MM.1S (cell line): ENCODE measurements around the gene C5AR2.

Experiments used
- CTCF ChIP-seq: fragments of 300-600 bp; sonication (generic); IDR thresholded peaks from 2 replicates; pipeline ENCODE4 v1.5.1; 2016; ENCODE audit warnings: antibody characterized with exemption, low read length, mixed read lengths
- EZH2 ChIP-seq: fragments of 300-600 bp; sonication (generic); optimal IDR thresholded peaks from 2 replicates; pipeline ENCODE3; 2017; ENCODE audit warnings: low read depth, mild to moderate bottlenecking, antibody characterized with exemption, low read length, mixed read lengths
- EZH2phosphoT487 ChIP-seq: fragments of 300-600 bp; sonication (generic); IDR thresholded peaks from 2 replicates; pipeline ENCODE4 v1.6.1; 2018; ENCODE audit warnings: antibody characterized with exemption, low read length

GRCh38 chr19:47363758-47364531 is 32.0 kb downstream of the C5AR2 start:
- TF ChIP-seq EZH2 (no peak), CTCF (no peak), EZH2phosphoT487 (no peak)
